AG10803 (cell line): ENCODE measurements around the gene PLXNB2.

ENCODE experiments used
- DNase-seq: peaks from one replicate; pipeline ENCODE4 v3.0.0; 2010; ENCODE audit warnings: low read depth
- H3K4me3 ChIP-seq: 2 replicates; pipeline ENCODE4 v1.5.1; 2011; ENCODE audit warnings: mild to moderate bottlenecking, low read length, control low read depth
- TF ChIP-seq, protein P1 (sequence below): conservative IDR thresholded peaks from 2 replicates; pipeline ENCODE4 v1.5.1; 2011; ENCODE audit warnings: mild to moderate bottlenecking, low read length, control low read depth, inconsistent platforms

PLXNB2 gene

DNA sequence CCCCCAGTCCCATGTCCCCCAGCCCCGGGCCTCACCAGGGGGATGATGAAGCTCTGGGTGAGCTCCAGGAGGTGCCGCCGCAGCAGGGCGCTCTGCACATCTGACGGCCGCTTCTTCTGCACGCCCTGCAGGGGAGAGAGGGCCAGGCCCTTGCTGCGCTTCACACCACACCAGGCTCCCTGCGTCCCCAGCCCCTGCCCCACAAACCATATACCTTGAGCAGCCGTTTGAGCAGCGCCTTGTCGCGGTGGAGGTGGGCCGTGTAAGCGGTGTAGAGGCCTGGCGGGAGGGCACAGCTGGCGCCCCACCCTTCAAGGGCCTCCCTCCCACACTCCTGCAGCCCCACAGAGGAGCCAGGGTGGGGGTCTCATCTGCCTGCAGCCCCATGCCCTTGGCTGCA, 6.2 kb upstream of the PLXNB2 start:
- TF ChIP-seq, protein P1, sequence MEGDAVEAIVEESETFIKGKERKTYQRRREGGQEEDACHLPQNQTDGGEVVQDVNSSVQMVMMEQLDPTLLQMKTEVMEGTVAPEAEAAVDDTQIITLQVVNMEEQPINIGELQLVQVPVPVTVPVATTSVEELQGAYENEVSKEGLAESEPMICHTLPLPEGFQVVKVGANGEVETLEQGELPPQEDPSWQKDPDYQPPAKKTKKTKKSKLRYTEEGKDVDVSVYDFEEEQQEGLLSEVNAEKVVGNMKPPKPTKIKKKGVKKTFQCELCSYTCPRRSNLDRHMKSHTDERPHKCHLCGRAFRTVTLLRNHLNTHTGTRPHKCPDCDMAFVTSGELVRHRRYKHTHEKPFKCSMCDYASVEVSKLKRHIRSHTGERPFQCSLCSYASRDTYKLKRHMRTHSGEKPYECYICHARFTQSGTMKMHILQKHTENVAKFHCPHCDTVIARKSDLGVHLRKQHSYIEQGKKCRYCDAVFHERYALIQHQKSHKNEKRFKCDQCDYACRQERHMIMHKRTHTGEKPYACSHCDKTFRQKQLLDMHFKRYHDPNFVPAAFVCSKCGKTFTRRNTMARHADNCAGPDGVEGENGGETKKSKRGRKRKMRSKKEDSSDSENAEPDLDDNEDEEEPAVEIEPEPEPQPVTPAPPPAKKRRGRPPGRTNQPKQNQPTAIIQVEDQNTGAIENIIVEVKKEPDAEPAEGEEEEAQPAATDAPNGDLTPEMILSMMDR = no peak
- no peak overlapping the region for H3K4me3 ChIP-seq
- DNase-seq = no peak

DNA sequence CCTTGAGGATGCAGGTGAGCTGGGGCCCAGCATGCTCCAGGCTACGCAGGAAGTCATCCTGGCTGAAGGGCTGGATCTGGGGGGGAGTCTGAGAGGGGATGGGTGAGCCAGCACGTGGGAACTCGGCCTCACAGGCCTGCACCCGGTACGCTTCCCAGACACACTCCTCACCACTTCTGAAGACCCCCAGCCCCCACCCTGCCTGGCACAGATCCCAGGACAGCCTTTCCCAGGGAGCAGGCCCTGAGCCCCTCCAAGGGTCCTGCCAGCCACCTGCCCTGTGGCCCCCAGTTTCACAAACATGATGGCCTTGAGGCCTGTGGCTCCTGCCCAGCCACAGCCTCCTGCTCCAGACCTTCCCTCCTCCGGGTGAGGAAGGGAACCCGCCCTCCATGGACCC, 5.6 kb upstream of the PLXNB2 start:
- TF ChIP-seq, protein P1 = no peak
- DNase-seq = no peak
- H3K4me3 ChIP-seq = no peak overlapping the region

DNA sequence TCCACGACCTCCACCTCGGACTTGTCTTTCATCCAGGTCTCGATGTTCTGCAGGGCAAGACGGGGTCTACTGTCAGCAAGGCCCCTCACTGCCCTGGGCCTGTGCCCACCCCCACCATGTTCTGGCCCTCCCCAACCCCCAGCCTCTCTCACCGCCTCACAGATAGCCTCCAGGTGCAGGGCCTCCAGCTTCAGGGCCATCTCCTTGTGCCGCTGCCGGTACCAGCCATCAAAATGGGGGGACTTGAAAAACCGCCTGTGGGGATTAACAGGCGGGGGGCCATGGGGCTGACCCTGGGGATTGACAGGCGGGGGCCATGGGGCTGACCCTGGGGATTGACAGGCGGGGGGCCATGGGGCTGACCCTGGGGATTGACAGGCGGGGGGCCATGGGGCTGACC, 4.9 kb upstream of the PLXNB2 start:
- no peak overlapping the region for H3K4me3 ChIP-seq
- TF ChIP-seq, protein P1 = no peak
- no peak for DNase-seq

DNA sequence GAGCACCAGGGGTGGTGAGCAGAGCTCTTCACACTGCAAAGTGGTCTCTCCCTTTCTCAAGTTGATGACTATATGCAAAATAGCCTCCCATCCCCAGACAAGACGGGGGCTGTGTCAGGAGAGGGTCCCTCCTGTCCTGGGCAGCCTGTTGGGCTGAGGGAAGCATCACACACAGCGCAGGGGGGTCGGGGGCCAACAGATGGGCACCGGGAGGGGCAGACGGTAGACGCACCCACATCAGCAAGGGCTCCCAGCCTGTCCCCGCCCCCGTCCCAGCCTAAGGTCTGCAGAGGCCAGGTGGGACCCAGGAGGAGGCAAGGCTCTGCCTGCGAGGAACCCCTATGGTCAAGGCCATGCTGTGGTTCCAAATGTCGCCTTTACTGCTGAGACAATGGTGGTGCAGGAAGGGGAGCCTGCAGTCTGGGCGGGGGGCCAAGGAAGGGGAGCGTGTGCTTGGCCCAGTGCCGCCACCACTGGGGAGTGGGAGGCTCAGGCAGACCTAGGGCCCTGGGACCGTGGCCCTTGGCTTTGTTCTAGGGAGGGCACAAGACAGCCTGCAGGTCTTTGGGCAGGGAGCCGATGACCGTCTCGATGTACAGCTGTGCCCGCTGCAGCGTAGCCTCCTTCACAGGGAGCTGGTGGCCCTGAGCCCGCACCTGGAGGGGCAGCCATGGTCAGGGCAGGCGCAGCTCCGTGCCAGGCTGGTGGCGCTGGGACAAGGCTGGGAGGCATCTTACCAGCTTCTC, 4.3 kb upstream of the PLXNB2 start:
- TF ChIP-seq, protein P1 = no peak
- no peak for DNase-seq

DNA sequence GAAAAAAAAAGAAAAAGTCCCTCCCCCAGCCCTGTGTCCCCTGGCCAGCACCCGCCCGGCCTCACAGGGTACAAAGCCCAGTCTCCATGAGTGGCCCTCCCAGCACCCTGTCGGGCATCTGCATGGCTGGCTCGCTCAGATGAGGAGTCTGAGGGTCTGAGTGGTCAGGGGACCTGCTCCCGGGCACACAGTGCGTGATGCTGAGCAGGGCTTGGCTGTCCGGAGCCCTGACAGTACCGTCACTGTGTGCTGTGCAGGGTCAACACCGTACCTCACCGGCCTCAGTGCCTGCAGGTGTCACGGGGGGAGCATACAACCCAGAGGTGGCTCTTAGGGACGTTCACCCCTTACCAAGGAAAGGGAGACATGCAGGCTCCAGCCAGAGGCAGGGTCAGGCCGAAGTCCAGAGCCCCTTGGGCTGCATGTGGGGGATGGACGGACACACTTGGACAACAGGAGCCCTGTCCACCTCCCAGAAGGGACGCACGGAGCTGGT, 3.6 kb upstream of the PLXNB2 start:
- TF ChIP-seq, protein P1 = no peak
- no peak for DNase-seq
- no peak overlapping the region for H3K4me3 ChIP-seq

More for the DNA sequence above, 4.3 kb upstream of the PLXNB2 start:
- no peak overlapping the region for H3K4me3 ChIP-seq

DNA sequence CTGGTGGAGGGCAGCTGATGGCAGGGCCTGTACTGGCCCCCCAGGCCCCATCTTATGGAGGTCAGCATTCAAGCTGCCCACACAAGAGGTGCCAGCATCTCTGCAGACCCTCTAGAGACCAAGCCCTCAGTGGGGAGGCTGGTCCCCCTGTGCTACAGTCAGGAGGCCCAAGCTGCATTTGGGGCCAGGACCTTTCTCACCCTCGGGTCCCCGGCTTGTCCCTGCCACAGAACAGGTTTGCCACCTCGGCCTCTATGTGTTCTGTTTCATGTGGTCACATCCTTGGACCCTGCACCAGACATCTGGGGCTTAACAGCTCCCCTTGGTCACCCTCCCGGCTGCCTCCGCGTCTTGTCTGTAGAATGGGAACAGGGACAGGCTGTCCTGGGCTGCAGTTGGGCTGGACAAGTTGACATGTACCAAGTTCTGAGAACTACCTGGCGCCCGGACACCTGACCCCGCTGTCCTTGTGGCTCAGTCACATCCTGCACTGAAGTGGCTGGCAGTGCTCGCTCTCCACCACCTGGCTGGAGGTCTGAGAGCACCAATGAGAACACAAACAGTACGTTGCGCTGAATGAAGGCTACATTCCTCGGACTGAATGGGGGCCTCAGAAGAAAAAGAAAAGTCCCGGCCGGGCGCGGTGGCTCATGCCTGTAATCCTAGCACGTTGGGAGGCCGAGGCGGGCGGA, 2.7 kb upstream of the PLXNB2 start:
- TF ChIP-seq, protein P1 = no peak
- no peak overlapping the region for H3K4me3 ChIP-seq
- no peak for DNase-seq

DNA sequence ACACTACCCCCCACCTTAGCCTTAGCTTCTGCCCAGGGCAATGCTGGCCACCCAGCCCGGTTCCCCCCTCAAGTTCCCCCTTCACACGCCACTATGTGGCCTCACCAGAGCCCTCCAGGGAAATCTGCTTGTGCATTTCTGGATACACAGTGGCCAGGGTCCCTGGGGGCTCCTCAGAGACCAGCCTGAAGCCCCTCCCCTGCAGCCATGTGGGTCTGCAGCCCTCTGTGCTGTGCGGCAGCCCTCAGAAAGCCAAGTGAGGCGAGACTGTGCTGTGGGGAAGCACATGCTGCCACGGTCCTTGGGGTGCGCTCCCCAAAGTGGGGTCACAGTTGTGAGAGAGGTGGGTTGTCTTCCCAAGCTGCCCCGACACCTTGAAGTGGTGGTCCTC, 2.1 kb upstream of the PLXNB2 start:
- no peak overlapping the region for H3K4me3 ChIP-seq
- TF ChIP-seq, protein P1 = no peak
- no peak for DNase-seq
